Smooth muscle cell of the brain vasculature (primary cell): Measurements from ENCODE around the gene PXK.
"Not testable (repeated sequence)": the region's sequence is repeated elsewhere in the genome, so short reads cannot be mapped to it uniquely, and the experiment has no call there.

Experiments
- DNase-seq: peaks from one replicate; pipeline ENCODE4 v3.0.0-alpha.2; 2012; ENCODE audit warnings: low read depth, low spot score

Gene PXK

DNA sequence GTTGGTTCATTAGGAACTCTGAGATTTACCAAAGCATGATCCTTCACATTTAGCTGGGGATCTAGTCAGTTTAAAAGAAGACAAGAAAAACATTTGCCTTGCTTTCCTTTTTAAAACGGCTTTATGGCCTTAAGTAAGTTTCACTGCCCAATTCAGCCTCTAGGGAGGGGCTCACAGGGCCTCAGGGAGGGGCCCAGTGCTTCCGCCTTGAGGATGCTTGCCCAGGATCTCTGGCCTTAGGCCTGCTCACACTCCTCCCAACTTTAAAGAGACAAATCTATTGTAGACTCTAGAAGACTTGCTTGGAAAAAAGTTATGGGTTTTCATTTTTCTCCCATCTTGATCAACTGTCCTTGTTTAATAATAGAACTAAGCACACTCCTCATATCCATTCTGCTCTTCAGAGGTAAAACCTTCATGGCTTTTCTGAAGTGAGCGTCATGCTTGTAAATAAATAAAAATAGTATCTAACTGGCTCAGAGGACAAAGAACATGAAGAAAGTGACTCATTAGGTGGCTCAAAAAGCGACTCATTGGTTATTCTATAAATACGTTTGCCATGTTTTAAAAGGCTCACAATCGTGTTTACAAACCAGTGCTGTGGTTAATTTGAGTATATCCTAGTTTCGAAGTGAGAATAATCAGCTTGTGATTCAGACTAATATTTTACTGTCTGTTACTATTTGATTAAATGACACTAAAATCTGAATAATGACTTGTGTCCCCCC lies 87.3 kb downstream of the PXK start:
- DNase-seq, result no peak

GRCh38 chr3:58421004-58421403 lies 88.3 kb downstream of the PXK start:
- DNase-seq, result no peak

- DNase-seq, result no peak
Measured at GRCh38 chr3:58422756-58423325, 90.1 kb downstream of the PXK start.

DNA sequence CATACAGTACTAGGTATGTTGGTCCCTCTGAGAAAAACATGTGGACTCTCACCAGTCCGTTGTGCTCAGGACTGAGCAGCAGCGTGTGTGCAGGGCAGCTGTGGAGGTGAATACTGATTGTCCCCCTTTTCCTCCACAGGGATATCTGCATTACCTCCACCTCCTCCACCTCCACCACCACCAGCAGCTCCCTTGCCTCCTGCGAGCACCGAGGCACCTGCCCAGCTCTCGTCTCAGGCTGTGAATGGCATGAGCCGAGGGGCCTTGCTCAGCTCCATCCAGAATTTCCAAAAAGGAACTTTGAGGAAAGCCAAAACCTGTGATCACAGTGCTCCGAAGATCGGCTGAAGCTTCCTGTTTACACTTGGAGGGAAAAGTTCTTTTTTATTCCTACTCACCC lies 91.9 kb downstream of the PXK start:
- no peak for DNase-seq

DNA sequence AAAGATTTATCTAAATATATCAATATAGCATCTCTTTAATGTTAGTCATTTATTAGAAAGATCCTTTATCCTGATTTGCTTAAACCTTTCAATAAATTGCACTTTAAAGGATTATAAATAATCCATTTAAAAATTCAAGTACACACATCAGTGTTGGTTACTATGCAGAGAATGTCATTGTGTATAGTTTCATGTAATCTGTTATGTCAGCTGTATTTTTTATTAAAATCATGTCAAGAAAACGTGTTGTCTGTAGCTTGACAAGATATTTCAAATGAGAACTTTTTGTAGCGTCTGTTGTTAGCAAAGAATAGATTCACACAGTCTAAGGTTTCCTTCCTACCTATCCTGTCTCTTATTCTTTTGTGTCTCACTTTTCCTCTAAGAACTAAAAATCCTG lies 93.1 kb downstream of the PXK start:
- DNase-seq, result no peak

- DNase-seq, result no peak
Measured at GRCh38 chr3:58427661-58428361, 95.1 kb downstream of the PXK start.

DNA sequence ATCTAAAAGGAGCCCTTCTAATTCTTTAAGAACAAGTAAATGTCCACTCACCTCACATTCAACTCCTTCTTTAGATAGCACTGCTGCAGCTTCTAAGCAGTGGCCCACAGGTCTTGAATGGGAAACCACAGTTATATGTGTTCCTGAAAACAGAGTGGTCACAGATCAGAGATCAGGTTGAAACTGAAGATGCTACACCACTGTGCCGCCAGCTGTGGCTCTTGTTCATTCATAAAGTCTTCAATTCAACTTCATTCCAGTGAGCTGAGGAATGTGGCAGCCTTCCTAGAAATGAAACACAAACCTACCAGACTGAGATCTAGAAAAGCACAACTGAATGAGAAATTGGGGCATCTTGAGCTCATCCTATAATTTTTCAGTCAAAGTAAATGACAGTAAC lies 97.0 kb downstream of the PXK start:
- DNase-seq, result no peak

DNA sequence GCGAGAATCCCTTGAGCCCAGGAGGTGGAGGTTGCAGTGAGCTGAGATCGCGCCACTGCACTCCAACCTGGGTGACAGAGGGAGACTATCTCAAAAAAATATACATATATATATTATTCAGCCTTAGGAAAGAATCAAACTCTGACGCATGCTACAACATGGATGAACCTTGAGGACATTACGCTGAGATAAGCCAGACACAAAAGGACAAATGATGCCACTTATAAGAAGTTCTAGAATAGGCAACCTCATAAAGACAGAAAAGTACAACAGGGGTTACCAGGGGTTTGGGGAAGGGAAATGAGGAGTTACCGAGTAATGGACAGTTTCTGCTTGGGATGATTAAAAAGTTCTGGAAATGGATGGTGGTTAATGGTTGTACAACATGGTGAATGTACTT lies 100.2 kb downstream of the PXK start:
- DNase-seq, result no peak

DNA sequence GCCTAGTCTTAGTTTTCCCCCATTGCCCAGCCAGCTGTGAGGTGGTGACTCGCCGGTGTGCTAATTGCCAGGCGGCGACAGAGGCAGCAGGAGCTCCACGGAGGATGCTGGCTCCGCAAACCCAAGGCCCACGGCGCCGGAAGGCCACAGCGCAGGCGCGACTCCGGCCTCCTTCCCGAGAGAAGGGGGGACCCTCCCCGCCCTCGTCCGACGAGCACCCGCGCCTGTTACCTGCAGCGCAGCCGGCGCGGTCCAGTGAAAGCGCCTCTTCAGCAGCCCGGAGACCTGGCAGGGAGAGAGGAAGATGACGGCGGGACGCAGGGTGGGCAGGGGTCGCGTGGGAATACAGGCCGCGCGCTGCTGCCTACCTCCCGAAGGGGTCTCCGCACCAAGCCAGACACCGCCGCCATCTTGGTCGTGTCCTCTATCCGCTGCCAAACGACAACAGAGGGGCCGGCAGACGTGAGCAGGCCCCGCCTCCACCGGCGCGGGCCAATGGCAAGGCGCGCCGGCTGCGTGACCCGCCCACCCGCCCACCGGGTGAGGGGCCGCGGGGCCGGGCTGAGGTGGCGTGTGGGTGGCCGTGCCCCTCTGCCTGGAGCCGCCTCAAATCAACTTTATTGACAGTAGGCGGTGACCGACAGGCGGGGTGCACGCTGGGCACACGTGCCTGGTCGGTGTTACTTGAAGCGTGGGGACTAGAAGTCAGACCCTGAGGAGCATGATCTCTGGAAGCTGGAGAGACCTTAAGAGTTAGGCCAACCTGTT lies 100.9 kb downstream of the PXK start, which contains the start of gene PDHB:
Gene PDHB (minus strand): TSS at position 433 of the 768 bp plus-strand sequence. CDS start 23 bp downstream, at position 410.
- peak; percentile 60 for DNase-seq

GRCh38 chr3:58434168-58434504 lies 101.4 kb downstream of the PXK start:
- no peak for DNase-seq

- DNase-seq, result no peak
Measured at GRCh38 chr3:58434511-58434910, 101.8 kb downstream of the PXK start.

DNA sequence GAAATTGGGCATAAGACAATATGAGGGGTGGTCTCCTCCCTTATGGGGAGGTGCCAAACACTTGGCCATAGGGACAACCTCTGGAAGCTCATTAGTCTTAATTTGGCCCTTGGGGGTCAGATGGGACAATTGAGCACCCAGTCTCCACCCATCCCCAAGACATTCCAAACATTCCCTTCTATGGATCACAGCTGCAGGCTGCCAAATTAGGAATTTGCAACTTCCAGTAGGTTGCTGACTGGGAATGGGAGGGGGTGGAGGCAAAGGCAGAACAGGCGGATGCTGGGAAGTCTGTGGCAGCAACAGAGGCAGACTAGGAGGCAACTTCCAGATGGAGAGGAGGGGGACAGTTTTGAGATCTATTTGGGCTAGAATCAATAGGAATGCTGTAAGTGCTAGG lies 102.3 kb downstream of the PXK start:
- DNase-seq, result no peak

GRCh38 chr3:58437276-58437675 lies 104.6 kb downstream of the PXK start:
- not testable (repeated sequence) for DNase-seq

DNA sequence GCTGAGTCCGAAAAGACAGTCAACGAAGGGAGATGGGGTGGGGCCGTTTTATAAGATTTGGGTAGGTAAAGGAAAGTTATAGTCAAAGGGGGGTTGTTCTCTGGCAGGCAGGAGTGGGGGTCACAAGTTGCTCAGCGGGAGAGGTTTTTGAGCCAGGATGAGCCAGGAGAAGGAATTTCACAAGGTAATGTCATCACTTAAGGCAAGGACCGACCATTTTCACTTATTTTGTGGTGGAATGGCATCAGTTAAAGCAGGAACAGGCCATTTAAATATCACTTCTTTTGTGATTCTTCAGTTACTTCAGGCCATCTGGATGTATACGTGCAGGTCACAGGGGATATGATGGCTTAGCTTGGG lies 108.3 kb downstream of the PXK start:
- not testable (repeated sequence) for DNase-seq

GRCh38 chr3:58441514-58442450 lies 109.1 kb downstream of the PXK start:
- DNase-seq, result no peak

DNA sequence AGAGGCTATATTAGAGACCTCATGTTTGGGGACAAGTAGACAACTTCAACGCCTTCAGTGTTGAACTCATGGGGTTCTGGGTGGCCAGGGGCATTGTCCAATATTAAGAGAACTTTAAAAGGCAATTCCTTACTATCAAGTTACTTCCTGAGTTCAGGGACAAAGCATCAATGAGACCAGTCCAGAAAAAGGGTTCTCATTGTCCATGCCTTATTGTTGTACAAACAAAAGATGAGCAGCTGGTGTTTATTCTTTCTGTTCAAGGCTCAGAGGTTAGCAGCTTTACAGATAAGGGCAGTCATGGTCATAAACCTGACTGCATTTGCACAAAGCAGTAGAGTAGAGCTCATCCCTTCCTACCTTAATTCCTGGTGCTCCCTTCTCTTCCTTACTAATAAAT lies 119.5 kb downstream of the PXK start:
- no peak for DNase-seq

DNA sequence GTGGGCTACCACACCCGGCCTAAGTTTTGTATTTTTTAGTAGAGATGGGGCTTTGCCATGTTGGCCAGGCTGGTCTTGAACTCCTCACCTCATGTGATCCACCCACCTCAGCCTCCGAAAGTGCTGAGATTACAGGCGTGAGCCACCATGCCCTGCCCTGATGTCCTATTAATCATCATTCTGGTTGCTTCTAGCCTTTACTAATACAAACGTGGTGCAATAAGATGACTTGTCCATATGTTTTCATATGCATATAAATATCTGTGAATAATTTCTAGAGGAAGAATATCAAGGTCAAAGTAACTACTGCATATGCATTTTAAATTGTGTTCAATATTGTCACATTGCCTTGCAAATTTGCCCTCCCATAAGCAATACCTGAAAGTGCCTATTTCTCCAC lies 126.5 kb downstream of the PXK start:
- DNase-seq, result no peak

GRCh38 chr3:58462829-58463180 lies 130.1 kb downstream of the PXK start:
- no peak for DNase-seq

- no peak for DNase-seq
Measured at GRCh38 chr3:58463181-58463941, 130.7 kb downstream of the PXK start.

- no peak for DNase-seq
Measured at GRCh38 chr3:58463942-58464271, 131.2 kb downstream of the PXK start.

DNA sequence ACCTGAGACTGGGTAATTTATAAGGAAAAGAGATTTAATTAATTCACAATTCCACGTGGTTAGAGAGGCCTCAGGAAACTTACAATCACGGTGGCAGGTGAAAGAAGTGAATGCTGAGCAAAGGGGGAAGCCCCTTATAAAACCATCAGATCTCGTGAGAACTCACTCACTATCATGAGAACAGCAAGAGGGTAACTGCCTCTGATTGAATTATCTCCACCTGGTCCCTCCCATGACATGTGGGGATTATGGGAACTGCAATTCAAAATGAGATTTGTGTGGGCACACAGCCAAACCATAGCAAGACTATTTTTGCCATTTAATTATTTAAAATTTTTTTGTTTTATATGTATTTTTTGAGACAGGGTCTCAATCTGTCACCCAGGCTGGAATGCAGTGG lies 132.2 kb downstream of the PXK start:
- no peak for DNase-seq
